HG03342 (cell line): ENCODE measurements around the gene SAMD14.

ENCODE experiments used
- ATAC-seq: cut with Tn5 transposase; IDR thresholded peaks from one replicate; pipeline ENCODE4 v1.9.1; 2021; ENCODE audit warnings: mild to moderate bottlenecking, moderate library complexity; ENCODE audit not compliant: unreplicated experiment

Gene SAMD14

DNA sequence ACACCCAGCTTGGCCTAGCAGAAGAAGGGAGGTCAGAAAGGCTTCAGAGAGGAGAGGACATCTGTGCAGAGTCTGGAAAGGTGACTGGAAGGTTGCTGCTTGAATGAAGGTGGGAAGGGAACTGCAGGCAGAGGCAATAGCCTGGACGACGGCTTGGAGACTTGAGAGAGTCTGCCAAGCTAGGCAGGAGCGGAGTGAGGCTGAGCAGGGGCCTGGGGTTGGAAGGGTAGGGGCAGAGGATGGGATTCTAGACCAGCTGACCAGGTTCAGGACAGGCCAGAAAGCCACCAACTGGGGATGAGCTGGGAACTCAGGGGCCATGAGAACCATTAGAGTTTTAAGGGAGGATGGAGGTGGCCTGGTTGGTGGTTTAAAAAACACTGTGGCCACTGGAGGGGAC lies 35.5 kb upstream of the SAMD14 start:
- ATAC-seq = no peak

DNA sequence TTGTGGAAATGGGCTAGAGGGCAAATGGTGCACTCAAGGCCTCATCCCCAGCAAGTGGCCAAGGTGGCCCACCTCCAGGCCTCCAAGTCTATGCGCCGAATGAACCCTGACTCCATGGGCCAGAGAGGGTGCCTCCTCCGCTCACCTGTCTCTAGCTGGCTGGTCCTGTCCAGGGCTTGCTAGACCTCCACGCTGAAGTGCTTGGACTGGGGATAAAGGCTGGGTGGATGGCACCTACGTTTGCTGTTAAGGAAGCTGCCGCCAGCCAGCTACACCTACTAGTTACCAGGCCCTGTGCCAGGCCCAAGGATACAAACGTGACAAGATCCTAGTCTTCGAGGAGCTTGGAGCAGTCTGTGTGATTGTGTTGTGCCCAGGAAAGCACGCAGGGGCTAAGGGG lies 35.1 kb upstream of the SAMD14 start:
- no peak for ATAC-seq

DNA sequence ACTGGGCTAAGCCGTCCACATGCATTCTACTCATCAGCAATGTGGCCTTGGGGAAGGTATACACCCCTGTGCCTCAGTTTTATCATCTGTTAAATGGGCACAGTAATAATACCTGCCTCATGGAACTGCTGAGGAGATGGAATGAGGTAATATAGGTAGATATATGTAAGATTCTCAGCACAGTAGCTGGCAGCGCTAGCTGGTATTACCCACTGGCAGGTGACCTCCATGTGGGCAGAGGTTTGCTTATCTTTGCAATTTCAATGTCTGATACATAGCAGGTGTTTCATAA lies 34.7 kb upstream of the SAMD14 start:
- ATAC-seq = no peak

- no peak for ATAC-seq
These were observed 34.1 kb upstream of the SAMD14 start for GRCh38 chr17:50163843-50164696.

- no peak for ATAC-seq
These were observed 32.7 kb upstream of the SAMD14 start for GRCh38 chr17:50162466-50163254.

GRCh38 chr17:50161911-50162288 lies 31.9 kb upstream of the SAMD14 start:
- ATAC-seq = no peak

DNA sequence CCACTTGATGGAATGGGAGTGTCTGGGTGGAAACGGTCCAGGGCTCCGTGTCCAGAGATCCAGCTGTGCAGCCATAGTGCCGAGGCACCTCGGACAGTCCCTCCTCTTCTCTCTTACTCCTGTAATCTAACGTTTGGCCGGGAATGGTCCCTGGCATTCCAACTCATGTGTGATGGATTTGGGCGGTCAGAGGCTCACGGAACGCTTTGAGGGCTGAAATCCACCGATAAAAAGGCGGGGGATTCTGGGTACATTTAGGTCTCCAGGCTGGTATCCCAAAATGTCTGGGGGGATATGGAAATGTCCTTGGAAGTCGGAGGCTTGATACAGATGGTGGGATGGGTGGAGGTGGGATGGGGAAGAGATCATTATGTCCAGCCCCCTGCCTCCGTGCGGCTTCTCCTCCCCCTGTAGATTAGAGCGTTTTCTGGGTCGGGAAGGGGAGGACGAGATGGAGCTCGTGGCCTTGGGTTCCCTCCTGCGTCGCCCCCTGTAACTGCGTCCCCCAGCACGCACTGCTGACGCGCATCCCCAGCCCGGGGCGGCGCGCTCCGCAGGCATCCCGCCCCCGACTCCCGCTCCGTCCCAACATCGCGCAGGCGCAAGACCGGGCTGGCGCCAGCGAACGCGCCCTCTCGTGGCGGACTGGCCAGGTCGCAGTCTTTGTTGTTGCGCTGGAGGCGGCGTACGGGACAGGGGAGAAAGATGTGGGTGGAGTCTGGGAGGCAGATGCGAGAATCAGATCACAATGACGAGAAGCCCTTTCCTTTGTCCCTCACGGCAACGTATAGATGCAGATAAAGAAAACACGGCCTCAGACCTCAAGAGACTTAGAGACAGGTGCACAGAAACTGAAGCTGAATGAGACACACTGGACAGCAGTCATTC lies 31.3 kb upstream of the SAMD14 start:
- ATAC-seq = peak; percentile 82

GRCh38 chr17:50157891-50158290 lies 27.9 kb upstream of the SAMD14 start:
- no peak for ATAC-seq

DNA sequence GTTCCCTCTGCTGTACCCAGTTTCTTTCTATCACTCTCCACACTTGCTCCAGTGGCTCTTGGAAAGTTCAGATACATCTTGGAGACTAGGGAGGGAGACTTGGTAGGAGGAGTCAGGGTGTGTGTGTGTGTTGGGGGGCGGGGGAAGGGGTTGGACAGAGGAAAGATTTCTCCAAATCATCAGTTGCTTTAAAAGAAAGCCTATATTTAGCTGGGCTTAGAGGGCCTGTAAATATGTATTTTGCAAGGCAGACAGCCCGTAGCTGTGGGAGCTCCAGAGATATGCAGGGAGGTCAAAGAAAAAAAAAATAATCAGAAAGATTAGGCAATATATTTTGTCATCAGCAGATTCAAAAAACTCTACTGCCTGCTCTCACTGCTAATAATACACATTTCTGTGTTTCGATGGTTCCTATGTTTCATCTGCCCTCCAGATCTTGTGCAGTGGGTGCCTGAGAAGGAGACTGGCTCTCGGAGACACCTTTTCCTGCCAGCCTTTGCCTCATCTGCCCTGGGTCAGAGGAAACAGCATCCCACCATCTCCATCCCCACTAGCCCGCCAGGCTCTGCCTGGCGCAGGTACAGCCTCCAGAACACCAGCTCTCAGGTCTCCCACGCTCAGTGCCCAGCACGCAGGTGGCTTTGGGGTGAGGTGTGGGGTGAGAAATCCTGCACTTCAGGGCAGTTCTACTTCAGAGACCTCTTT lies 25.3 kb upstream of the SAMD14 start:
- ATAC-seq = no peak

DNA sequence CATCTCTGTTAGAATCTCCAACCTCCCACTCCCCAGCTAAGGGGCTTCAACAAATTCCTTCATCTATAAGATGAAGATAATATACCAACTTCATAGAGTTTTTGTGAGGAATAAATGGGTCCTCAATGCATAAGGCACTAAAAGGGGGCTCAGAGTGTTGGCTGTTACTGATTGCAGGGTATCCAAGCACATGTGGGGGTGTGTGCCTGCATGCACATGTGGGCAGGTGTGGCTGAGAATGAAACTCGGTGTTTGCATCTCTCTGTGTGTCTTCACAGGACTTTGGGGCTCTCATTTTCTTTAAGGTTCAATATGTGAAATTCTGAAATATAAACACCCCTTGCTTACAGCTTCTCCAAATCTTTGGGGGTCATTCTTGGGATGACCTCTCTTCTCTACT lies 24.6 kb upstream of the SAMD14 start:
- ATAC-seq = no peak

- no peak for ATAC-seq
These were observed 24.0 kb upstream of the SAMD14 start for GRCh38 chr17:50153650-50154575.

GRCh38 chr17:50152736-50153135 lies 22.8 kb upstream of the SAMD14 start:
- ATAC-seq = no peak

GRCh38 chr17:50151937-50152547 lies 22.1 kb upstream of the SAMD14 start:
- no peak for ATAC-seq

GRCh38 chr17:50151041-50151936 lies 21.3 kb upstream of the SAMD14 start:
- ATAC-seq = peak; percentile 39

GRCh38 chr17:50150354-50151040 lies 20.5 kb upstream of the SAMD14 start, which contains the start of gene PPP1R9B:
PPP1R9B (minus strand) TSS chr17:50150677; CDS start chr17:50150513, 164 bp downstream.
- no peak for ATAC-seq

GRCh38 chr17:50149417-50150353 lies 19.7 kb upstream of the SAMD14 start:
- ATAC-seq = no peak

- no peak for ATAC-seq
These were observed 19.1 kb upstream of the SAMD14 start for GRCh38 chr17:50149091-50149416.
